Measurements from ENCODE around the gene DRG2. TPM values are rescaled to one million over a fixed set of nuclear protein-coding genes. Genes with fewer than 3 reads are reported as not detected.

Gene DRG2
- total and polyA plus RNA-seq, 9 of the 15 experiments (the other 6 are each of a cell fraction or from before 2014, with no cell fraction given): 6.6 to 36.7 (median 26.1) TPM

GRCh38 chr17:18107061-18107790, 19.5 kb downstream of the DRG2 start (continued):
- TF ChIP-seq PURB (CRISPR knock-in tag; IDR thresholded peaks at IDR 0.05; ENCODE audit: low read depth) (no peak), PTTG1 (tag; IDR thresholded peaks at IDR 0.05; ENCODE audit: low read depth) (no peak)

- TF ChIP-seq ZBTB34 (CRISPR knock-in tag; IDR thresholded peaks at IDR 0.05) (no peak), SUPT5H (IDR thresholded peaks at IDR 0.05) (no peak; the same call in 1 of the 2 replicates), ZBTB1 (CRISPR knock-in tag; IDR thresholded peaks at IDR 0.05; ENCODE audit: borderline replicate concordance, low read depth) (no peak), SMC3 (conservative IDR thresholded peaks at IDR 0.05; ENCODE audit: insufficient read depth, low read depth, low read length) (no peak)
- intact Hi-C loops (cut with micrococcal nuclease) (no loop called here), in situ Hi-C loops (cut with MboI) (no loop called here)
- peaks cover 3% of the 10 kb centered on the region; the same call in 1 of the 2 replicates for H4K20me1 ChIP-seq (replicated peaks; ENCODE audit: control insufficient read depth, insufficient read depth, low read length)
- WGBS (ENCODE audit: insufficient coverage, low coverage, missing lambda C conversion rate): 57% methylated on average over 1 of the region's 6 CpGs
- DNase-seq (ENCODE audit: extremely low read depth in 1 of 4, low spot score in 3 of 4) (no peak), ATAC-seq (no peak), FAIRE-seq (no peak)
- peaks cover 0 to 4% of the 10 kb centered on the region in 2 experiments; a peak in 2 of 5 replicates for H3K4me1 ChIP-seq (replicated peaks in 1 of 2; ENCODE audit: control insufficient read depth in 2 of 2, insufficient read depth in 2 of 2, low read length in 2 of 2)
- no peak overlapping the region for H2AFZ ChIP-seq (ENCODE audit: low read depth, low read length)
- POLR2A ChIA-PET: no interaction called here
- no TSS peak for BruUV-seq (replicated peaks)
- H3K79me2 ChIP-seq (ENCODE audit: control insufficient read depth, insufficient read depth, low read length): no peaks in the 10 kb centered on the region
- no peak overlapping the region for H3K4me2 ChIP-seq (ENCODE audit: insufficient read depth, low read length)
- H3K27me3 ChIP-seq (ENCODE audit: control insufficient read depth in 2 of 2, insufficient read depth in 2 of 2, low read length in 2 of 2): no peaks in the 10 kb centered on the region
- CTCF ChIA-PET (ENCODE audit: low intra/inter-chr PET ratio): no interaction called here
- no peaks in the 10 kb centered on the region for H3K9me1 ChIP-seq (ENCODE audit: control insufficient read depth, insufficient read depth, low read length)
- H3K4me3 ChIP-seq: no peak overlapping the region
- peaks cover 7% of the 10 kb centered on the region; the same call in 1 of the 3 replicates for H3K36me3 ChIP-seq (ENCODE audit: control insufficient read depth, insufficient read depth, low read length)
- no peaks in the 10 kb centered on the region for H3K9me3 ChIP-seq (replicated peaks; ENCODE audit: control insufficient read depth, insufficient read depth, low read depth, low read length)
- H3K9ac ChIP-seq (ENCODE audit: insufficient read depth in 1 of 2, low read depth in 2 of 2, low read length in 2 of 2): no peak overlapping the region
- no peak overlapping the region for H3K27ac ChIP-seq (ENCODE audit: extremely low read depth, low read depth, low read length)
Measured at GRCh38 chr17:18107971-18108370, 20.2 kb downstream of the DRG2 start.
